Measurements from ENCODE around the gene TCERG1. TPM values are rescaled to one million over a fixed set of nuclear protein-coding genes. Genes with fewer than 3 reads are reported as not detected.
A peak's percentile ranks its signal among the peaks of the same experiment; 100 is the strongest.
"Not testable (repeated sequence)": the region's sequence is repeated elsewhere in the genome, so short reads cannot be mapped to it uniquely, and the experiment has no call there.

Gene TCERG1
- total RNA-seq, 2 donors from 2014 or later, result 82.3 to 133 TPM

- Mint-ChIP-seq H3K27ac (no peak overlapping the region), H3K9me3 (no peaks in the 10 kb centered on the region), H3K36me3 (no peaks in the 10 kb centered on the region), H3K4me3 (no peak overlapping the region), H3K27me3 (peaks cover 0 to 7% of the 10 kb centered on the region in 2 donors), H3K4me1 (ENCODE audit: low read depth in 2 of 2) (no peaks in the 10 kb centered on the region)
- ATAC-seq (peak; percentile 79 to 81), DNase-seq (ENCODE audit: low spot score) (peak; percentile 75)
Observed at GRCh38 chr5:146541958-146542849, 95.1 kb downstream of the TCERG1 start.

- H3K4me3 Mint-ChIP-seq, result no peak overlapping the region
- no peaks in the 10 kb centered on the region for H3K36me3 Mint-ChIP-seq
- ATAC-seq (peak; percentile 21 to 25), DNase-seq (ENCODE audit: low spot score) (no peak)
- no peak overlapping the region for H3K27ac Mint-ChIP-seq
- H3K9me3 Mint-ChIP-seq, result no peaks in the 10 kb centered on the region
- H3K27me3 Mint-ChIP-seq, result peaks cover 0 to 7% of the 10 kb centered on the region in 2 donors
- no peaks in the 10 kb centered on the region for H3K4me1 Mint-ChIP-seq (ENCODE audit: low read depth in 2 of 2)
Observed at GRCh38 chr5:146544232-146544631, 97.1 kb downstream of the TCERG1 start.

GRCh38 chr5:146548781-146549449, 101.8 kb downstream of the TCERG1 start:
- H3K27ac Mint-ChIP-seq, result no peak overlapping the region
- no peak overlapping the region for H3K4me3 Mint-ChIP-seq
- no peak for ATAC-seq
- H3K4me1 Mint-ChIP-seq (ENCODE audit: low read depth in 2 of 2), result no peaks in the 10 kb centered on the region
- H3K27me3 Mint-ChIP-seq, result peaks cover 15 to 18% of the 10 kb centered on the region in 2 donors
- no peaks in the 10 kb centered on the region for H3K9me3 Mint-ChIP-seq
- no peak for DNase-seq (ENCODE audit: low spot score)
- no peaks in the 10 kb centered on the region for H3K36me3 Mint-ChIP-seq

- Mint-ChIP-seq H3K4me1 (ENCODE audit: low read depth in 2 of 2) (no peaks in the 10 kb centered on the region), H3K27me3 (peaks cover 19 to 24% of the 10 kb centered on the region in 2 donors), H3K27ac (no peak overlapping the region), H3K9me3 (no peaks in the 10 kb centered on the region), H3K36me3 (no peaks in the 10 kb centered on the region), H3K4me3 (no peak overlapping the region)
- DNase-seq (ENCODE audit: low spot score) (no peak), ATAC-seq (no peak)
Observed at GRCh38 chr5:146549615-146550014, 102.5 kb downstream of the TCERG1 start.

DNA sequence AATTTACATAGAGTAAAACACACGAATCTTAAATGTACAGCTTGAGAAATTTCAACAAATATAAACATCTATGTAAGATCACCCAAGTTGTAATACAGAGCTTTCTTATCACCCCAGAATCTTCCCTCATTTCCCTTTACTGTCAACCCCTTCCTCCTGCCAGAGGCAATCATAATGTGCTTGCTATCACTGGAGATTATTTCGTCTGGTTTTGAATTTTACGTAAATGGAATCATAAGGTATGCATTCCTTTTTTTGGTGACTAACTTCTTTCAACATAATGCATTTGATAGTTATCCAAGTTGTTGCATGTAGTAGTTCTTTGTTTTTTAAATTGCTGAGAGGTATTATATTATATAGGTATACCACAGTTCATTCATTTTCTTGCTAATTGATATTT, 106.3 kb downstream of the TCERG1 start:
- Mint-ChIP-seq H3K36me3 (no peaks in the 10 kb centered on the region), H3K27ac (no peak overlapping the region), H3K4me3 (no peak overlapping the region), H3K9me3 (no peaks in the 10 kb centered on the region), H3K4me1 (ENCODE audit: low read depth in 2 of 2) (no peaks in the 10 kb centered on the region), H3K27me3 (peaks cover 18 to 32% of the 10 kb centered on the region in 2 donors)
- no peak for ATAC-seq
- DNase-seq (ENCODE audit: low spot score), result no peak

DNA sequence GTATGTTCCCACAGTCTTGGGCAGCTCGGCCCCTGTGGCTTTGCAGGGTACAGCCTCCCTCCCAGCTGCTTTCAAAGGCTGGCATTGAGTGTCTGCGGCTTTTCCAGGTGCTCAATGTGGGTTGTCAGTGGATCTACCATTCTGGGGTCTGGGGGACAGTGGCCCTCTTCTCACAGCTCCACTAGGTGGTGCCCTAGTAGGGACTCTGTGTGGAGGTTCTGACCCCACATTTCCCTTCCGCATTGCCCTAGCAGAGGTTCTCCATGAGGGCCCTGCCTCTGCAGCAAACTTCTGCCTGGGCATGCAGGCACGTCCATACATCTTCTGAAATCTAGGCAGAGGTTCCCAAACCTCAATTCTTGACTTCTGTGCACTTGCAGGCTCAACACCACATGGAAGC, 109.8 kb downstream of the TCERG1 start:
- not testable (repeated sequence) for H3K4me3 Mint-ChIP-seq; H3K27ac Mint-ChIP-seq; H3K9me3 Mint-ChIP-seq; H3K36me3 Mint-ChIP-seq; ATAC-seq; H3K4me1 Mint-ChIP-seq (ENCODE audit: low read depth in 2 of 2); DNase-seq (ENCODE audit: low spot score)
- peaks cover 12 to 23% of the 10 kb centered on the region in 2 donors for H3K27me3 Mint-ChIP-seq

- Mint-ChIP-seq H3K36me3 (no peaks in the 10 kb centered on the region), H3K4me3 (no peak overlapping the region), H3K9me3 (no peaks in the 10 kb centered on the region), H3K4me1 (ENCODE audit: low read depth in 2 of 2) (no peaks in the 10 kb centered on the region), H3K27ac (no peak overlapping the region), H3K27me3 (peaks cover 3 to 8% of the 10 kb centered on the region in 2 donors)
- ATAC-seq (no peak), DNase-seq (ENCODE audit: low spot score) (no peak)
Observed at GRCh38 chr5:146560205-146560812, 113.2 kb downstream of the TCERG1 start.

Other genes starting within 250 kb of the TCERG1 start
- 10 to 100 TPM; 16.6 to 24.7 TPM for gene RBM27, start 243.7 kb upstream of the TCERG1 start, total RNA-seq
- gene POU4F3, start 108.5 kb upstream of the TCERG1 start, total RNA-seq, result not detected
- gene GPR151, start 68.9 kb downstream of the TCERG1 start, total RNA-seq, result not detected

Data from natural killer cell treated with Interleukin-12 subunit alpha and Interleukin-12 subunit beta and Interleukin-15 and Interleukin-18, amount 100 ng/mL, for 72 hours (primary cell).